HG03196 (cell line): ENCODE data around the gene LMO1.

Source experiments
- ATAC-seq: cut with Tn5 transposase; IDR thresholded peaks from one replicate; pipeline ENCODE4 v1.9.1; 2021; ENCODE audit not compliant: unreplicated experiment

Gene LMO1

DNA sequence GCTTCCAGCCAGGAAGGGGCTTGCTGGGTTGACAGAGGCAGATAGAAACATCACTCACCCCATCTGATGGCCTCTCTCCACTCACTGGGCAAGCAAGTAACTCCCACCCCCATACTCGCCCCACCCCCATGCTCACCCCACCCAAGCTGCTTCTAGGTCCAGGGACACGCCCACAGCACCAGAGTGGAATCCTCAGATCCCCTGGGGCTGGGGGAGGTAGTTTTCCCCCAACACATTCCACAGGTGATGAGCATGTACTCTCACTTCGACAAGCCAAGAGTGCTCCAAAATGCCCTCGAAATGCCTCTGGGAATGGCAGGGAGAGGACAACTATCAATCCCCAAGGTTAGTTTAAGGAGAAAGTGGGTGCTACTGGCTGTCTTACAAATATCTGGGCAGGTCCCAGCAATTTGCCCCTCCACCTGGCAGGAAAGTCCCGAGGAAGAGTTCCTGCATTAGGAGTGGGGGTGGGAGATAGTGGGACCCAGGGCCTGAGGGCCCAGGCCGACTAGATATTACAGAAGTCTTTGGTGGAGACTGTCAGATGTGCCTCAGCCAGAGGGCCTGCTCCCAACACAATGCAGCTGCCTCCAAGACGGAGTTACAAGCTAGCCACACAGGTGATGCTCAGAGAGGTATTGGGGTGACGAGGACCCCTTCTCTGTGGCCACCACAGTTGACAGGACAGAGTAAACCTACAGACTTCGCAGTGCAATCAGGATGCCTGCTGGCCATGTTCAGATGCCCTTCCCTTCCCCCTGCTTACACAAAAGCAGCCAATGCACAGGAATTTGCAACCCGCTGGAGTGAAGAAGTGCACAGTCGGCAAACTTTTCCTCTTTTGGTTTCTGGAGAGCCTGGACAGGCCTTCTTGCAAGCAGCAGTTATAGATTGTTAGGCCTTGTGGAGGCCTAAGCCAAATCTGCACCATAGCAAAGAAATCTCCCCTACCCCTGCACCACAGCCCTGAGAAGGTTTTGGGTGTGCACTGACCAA, 2.9 kb upstream of the LMO1 start:
- no peak for ATAC-seq

DNA sequence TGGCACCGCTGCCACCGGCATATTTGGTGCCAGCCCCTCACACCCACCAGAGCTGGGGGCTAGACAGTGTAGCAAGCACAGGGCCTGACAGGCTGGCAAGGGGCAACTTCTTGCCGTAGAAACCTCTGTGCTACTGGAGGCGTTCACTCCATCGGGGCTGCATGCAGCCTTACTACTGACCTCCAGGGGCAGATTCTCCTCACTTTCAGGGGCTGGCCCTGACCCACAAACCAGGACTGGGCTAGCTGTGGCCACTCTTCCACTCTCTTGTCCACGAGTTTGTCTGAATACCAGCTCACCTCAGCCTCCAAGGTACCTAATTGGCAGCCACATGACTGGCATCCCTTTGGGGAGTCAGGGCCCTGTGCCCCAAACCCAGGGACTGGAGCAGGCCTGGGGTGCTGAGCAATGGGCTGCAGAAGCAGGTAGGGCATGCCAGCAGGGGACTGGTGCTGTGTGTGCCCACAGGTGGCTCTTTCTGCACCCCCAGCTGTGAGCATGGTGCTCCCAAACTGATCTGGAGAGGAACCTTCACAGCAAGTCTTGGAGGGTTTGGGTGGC, 2.1 kb upstream of the LMO1 start:
- ATAC-seq: no peak

DNA sequence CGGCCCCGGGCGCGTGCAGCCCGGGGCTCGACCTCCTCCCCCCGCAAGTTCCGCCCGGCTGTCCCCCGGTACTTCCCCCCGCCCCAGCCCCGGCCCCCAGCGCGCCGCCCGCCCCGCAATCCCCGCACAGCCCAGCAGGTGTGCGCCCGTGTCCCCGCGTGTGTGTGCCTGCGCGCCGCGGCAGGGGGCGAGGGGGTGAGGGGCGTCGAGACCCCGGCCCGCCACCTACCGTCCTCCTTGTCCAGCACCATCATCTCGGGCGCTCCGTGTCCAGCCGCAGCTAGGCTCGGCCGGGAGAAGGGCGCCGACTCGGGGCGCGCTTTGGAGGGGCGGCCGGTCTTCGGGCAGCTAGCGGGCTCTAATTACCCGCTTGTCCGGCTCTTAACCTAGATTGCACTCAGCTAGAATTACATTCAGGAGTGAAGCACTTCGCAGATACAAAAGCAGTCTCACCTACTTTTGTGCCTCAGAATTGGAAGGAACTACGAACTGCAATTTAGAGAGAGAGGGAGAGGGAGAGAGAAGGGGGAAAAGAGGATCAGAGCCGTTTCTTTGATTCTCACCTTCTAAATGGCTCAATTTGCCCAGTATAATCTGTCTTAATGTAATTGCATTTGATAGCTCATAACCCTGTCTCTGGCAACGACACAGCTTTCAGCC, 439 bp downstream of the LMO1 start:
- ATAC-seq: no peak

DNA sequence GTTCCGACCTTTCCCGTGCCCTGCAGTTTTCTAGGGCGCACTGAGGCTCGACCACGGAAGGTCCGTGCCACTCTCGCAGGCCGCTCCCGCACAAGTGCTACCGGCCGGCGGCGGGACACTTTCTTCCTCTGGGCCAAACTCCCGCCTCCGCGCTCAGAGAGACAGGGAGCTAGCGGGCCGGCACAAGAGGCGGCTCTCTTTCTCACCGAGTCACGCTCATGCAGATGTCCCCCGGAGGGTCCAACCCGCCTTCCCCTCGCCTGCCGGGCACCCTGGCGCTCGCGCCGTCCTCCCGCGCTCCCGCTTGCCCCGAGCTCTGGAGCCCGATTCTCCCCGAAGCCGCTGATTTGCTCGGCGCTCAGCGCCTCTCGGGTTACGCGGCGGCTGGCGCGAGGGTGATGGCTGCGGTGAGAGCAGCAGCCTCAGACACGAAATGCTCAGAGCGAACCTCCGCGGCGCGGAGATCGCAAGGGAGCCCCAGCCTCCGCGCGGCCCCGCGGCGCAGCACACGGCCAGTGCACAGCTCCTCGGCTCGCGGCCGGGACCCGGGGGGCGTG, 1.0 kb downstream of the LMO1 start:
- no peak for ATAC-seq

DNA sequence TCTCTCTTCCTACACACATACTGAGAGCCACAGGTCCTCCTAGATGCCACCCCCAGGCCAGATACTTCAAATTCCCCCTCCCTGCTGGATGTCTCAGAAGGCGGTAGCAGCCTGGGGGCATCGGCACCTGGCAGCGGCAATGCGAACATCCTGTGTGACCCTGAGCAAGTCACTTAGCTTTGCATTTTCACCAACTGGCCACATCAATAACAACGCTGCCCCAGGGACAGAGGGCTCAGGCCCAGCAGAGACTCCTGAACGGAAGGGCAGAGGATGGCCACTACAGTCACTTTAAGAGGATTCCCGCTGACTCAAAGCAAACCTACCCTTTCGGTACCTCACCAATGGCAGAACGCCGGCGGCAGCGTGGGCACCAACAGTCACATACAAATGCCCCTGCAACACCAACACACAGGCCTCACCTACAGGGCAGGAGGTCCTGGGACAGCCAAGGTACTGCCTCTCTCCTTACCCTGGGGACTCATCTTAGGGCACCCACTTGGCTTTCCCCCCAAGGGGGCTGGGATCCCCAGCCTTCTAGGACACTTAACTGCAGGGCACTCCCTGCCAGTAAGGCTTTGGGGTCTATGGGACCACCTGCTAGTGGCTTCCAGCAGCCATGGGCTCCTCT, 1.6 kb downstream of the LMO1 start:
- no peak for ATAC-seq

DNA sequence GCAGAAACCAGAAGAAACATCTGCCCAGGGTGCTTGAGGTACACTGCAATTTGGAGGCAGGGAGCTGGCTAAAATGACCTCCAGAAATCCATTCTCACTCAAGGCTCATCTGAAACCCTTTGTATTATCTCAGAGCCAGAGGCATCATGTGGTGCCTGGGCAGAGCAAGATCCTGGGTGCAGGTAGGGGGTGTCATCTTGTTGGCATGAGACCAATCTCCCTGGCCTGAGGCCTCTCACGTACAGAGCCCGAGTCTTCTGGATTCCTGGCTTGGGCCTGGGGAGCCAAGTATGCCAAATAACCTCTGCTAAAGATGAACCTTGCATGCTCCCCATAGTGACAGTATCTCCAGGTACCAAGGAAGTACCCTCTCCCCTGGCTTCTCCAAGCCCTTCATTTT, 2.4 kb downstream of the LMO1 start:
- no peak for ATAC-seq

DNA sequence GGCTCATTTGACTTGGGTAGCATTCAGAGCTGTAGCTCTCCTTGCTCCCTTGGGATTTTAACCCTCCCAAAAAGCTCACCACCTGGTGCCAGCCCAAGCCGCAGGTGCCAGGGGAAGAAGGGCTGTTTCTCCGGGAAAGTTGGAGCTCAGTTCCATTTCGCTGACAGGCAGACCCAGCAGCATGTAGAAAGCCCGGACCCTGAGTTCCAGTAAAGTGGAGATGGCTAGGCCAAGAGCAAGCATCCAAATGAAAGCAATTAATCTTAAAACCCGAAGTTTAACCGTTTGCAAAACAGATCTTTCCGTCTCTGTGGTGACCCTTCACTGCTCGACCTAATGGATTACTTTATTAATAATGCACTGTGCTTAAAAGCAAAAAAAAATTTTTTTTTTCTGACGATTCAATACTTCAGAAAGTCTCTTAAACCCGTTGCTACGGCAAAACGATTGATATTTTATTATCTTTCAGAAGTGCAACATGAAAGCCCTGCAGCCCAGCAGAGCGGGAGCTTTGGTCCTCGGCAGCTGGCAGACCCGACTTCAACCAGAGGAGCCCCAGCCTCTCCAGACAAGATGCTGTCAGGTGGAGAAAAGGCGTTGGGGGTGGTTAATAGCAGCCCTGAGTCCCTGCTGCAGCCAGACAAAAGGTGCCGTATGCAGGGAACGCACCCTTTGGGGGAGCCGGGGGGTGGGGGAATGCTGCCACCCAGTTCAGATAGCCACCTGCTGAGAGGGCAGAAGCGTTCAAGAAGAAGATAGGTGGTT, 3.3 kb downstream of the LMO1 start:
- ATAC-seq: no peak

DNA sequence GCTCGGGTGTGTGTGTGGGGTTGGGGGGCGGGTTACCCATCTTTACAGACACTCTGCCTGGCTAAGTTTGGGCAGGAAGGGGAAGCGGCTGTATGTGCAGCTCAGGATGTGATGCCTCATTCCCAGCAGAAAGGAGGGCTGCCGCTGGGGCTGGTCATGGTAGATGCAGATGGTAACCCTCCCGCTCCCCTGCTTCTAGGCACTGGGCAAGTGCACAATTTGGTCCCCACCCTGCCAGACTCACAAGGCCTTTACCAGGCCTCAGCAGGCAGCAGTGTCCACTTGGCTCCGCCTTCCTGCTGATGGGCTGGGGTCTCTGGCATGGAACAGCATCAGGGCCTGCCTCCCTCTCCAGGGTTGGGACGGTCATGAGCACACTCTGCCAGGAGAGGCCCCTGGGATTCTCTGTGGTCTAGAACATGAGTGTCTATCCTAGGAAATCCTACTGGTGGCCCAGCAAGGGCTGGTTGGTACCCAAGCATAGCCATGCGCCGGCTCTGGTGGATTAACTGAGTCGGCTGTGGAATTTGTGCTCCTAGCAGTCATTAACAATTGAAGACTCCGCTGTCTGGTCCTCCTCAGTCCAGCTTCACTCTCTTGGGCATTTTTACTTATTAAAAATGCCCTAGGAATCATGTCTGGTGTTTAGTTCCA, 4.2 kb downstream of the LMO1 start:
- ATAC-seq: no peak

DNA sequence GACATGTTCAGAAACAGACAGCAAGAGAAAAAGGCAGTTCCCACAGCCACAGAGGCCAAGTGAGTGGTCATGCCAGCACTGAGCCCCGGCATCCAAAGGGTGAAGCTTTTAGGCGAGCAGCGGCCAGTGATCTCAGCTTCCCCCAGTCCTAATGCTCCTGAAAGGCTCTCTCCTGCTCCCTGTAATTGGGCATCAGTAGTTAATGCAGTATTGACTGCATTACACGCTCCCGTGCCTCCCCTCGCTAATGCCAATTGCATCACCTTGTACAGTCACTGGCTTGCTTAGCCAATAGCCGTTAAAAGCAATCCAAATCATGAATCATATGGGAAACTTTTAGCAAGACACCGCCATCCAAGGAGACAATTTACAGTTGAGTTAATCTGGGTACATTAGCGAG, 4.9 kb downstream of the LMO1 start:
- no peak for ATAC-seq

DNA sequence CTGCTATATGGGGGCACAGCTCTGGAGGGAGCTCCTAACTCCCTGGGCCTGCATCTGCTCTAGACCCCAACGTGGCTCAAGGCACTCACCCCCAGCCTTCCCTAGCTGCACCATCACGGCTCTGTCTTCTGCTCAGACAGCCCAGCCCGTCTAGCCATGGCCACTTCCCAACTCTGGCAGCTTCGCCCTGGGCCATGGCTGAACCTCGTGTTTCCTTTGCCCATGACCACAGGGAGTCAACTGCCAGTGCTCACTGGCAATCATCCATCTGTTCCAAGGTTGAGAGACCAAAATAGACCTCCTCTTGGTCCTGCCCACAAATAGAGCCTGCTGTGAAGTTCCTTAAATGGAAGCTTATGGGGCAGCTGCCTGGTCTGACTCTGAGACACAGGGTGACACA, 5.4 kb downstream of the LMO1 start:
- no peak for ATAC-seq

DNA sequence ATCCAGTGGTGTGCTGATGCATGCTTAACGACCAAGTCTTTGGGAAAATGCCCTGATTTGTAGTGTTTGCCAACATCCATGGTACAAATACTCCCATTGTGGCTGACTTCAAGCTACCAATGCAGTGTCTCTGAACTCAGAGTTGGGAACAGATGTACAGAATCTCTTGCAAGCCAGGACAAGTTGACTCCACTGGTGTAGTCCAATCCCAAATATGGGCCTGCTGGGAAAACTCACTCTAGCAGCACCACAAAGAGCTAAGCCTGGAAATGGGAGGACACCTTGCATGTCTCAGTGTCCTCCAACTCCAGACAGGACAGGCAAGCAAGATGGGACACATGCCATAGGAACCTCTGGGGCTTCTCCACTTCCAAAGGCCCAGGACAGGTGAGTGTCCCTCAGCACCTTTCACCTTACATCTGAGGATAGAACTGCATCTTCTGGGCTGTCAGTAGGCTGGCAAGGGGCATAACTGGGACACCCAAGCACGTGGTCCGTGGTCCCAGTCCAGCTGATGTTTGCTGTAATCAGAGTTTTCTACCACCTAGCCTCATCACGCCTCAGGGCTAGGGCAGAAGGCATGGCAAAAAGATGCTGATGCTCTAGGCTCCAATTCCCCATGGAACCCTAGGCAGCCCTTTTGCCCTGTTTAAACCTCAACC, 6.5 kb downstream of the LMO1 start:
- ATAC-seq: no peak

DNA sequence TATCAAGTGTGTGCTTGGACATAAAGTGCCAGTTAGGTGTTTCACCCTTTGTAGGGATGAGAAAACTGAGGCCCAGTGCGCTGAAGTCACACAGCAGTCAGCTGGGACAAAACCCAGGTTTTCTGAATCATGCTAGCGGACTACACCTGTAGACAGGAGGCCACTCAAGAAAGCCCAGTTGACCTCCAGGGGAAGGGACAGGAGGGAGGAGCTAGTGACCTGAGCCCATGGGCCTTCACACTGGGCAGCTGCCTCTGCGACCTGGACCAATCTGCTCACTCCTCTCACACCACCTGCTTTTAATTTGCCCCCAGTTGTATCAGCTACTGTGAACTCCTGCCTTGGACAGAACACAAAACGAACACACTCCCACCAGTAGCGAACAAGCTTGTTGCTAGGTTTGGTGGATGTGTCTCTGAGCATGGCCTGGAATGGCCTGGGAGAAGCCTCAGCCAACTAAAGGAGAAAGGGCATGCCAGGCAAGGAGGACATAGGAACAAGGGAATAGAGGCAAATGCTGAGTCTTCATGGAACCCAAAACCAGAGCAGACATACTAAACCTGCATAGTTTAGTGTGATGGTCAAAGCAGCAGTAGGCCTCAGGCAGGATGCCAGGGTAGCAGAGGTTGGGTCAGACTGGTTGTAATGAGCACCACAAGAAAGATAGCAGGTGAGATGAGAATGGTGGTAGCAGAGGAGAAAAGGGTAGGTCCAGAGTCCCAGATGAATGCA, 7.2 kb downstream of the LMO1 start:
- no peak for ATAC-seq

DNA sequence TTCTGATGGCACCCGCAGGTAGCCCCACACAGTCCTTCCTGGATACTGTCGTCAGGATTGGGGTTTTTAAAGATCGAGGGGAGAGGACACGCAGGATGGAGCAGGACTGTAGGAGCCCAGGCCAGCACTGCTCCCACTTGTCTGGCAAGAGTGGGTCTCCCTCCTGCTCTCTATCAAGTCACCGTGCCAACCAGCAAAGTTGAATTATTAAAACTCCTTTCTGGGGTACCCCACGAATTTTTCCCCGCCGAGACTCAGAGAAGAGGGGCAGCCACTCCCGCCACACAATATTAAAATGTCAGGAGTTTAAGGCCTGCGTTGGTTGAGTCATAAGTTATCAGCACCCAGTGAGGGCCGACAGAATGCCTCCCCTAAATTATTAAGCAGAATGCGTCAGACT, 10.1 kb downstream of the LMO1 start:
- ATAC-seq: no peak

DNA sequence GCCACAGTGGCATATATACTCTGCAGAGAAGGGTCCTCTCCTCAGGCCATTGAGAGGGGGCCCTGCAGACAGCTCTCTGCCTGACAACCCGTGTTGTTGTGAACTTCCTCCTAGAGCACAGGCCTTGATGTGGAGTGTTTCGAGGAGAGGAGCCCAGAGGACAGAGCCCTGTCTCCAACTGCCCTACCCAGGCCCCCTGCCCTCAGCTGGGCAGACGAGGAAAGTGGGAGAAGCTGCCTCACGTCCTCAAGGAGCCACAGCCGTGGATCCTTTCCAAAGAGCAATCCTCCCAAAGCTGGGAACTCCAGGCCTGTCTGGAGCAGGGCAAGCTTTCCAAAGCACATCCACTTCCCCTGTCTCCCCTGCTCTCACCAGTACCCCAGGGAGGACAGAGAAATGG, 10.7 kb downstream of the LMO1 start:
- no peak for ATAC-seq

DNA sequence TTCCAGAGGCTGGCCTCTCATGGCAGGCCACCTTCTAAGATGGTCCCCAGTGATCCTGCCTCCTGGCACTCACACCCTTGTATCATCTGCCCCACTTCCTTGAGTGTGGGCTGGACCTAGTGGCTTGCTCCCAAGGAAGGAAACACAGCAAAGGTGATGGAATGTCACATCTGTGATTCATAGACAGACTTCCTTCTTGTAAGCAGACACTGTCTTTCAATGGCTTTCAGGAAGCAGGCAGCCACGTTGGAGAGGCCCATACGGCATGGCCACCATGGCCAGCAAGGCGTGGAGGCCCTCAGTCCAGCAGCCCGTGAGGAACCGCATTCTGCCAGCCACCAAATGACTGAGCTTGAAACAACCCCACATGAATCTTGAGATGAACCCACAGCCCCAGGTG, 11.3 kb downstream of the LMO1 start:
- ATAC-seq: no peak

DNA sequence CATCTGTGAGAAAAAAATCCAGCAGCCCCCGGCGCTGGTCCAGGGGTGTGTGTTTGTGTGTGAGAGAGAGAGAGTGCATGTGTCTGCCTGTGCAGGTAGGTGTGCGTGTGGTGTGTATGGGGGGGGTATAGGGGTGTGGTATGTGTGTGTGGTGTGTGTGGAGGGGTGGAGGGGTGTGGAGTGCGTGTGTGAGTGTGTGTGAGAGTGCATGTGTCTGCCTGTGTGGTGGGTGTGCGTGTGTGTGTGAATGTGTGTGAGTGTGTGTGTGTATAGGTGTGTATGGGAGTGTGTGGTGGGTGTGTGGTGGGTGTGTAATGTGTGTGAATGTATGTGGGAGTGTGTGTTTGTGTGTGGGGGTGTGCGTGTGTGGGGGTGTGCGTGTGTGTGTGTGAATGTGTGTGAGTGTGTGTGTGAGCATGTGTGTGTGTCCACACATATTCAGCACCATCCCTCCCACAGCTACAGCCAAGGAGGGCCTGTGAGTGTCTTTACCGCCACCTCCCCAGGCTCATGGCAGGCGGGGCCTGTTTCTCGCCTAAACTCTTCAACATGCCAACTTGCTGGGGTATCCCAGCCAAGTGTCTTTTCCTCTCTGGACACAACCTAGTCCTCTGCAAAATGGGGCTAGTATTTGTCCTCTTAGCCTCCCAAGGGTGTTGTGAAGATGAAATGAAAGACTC, 11.9 kb downstream of the LMO1 start:
- ATAC-seq: no peak

DNA sequence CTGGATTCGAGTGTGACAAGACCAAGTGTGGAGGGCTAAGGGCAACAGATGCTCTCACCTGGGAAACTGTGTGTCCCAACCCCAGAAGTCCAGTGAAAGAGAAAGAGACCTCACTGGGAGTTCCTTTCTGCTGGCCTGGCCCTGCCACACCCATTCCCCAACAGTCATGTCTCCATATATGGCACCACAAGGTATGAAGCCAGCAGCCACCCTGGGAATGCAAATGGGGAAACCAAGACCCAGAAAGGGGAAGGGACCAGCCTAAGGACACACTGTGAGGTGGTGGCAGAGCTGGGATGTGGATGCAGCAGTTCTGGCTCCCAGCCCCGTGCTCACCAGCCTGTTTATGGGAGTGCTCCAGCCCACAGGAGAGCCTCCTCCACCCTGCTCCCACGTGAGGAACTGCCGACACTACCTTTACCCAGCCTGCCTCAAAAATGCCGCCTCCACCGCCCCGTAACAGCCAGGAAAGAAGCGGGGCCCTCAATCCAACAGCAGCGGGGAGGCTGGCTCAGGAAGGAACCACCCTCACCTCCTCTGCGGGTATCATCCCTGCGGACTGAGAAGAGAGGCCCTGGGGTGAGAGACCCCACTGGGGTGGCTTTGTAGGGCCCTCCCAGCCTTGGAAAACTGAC, 12.6 kb downstream of the LMO1 start:
- no peak for ATAC-seq

DNA sequence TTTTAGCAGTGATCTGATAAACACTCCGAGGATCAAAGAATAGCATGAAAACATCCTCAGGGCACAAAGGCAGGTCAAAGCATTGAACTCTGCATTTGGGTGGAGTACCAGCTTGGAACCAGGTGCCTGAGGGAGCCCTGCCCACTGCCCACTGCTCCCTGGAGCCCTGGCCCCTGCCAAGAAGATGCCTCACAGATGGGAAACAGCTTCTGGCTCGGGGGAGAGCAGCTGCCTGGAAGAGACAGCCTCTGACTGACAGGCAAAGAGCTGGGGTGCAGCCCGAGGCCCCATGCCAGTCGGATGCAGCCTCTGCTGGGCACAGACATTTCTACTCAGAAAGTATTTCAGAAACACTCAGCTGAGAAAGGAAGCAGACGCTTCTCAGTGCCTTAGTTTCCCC, 13.2 kb downstream of the LMO1 start:
- no peak for ATAC-seq
